Hematopoietic multipotent progenitor cell (in vitro differentiated cells): Measurements from ENCODE around the gene FBXL12. TPM values are rescaled to one million over a fixed set of nuclear protein-coding genes. Genes with fewer than 3 reads are reported as not detected.
"Not testable (repeated sequence)": the region's sequence is repeated elsewhere in the genome, so short reads cannot be mapped to it uniquely, and the experiment has no call there.

ENCODE experiments used
- DNase-seq, 3 donors: peaks; one replicate each; pipeline ENCODE4 v3.0.0-alpha.2; 2011 to 2015; ENCODE audit warnings: low read depth in 2 of 3, low spot score in 2 of 3
- total RNA-seq: library from RNA; depleted of rRNA; stranded (reverse); fragments of >200 nt; gene quantifications from one replicate; pipeline ENCODE4 v1.2.3, GENCODE V29; 2012

Gene FBXL12
- total RNA-seq, 1 donor: 31.8 TPM

DNA sequence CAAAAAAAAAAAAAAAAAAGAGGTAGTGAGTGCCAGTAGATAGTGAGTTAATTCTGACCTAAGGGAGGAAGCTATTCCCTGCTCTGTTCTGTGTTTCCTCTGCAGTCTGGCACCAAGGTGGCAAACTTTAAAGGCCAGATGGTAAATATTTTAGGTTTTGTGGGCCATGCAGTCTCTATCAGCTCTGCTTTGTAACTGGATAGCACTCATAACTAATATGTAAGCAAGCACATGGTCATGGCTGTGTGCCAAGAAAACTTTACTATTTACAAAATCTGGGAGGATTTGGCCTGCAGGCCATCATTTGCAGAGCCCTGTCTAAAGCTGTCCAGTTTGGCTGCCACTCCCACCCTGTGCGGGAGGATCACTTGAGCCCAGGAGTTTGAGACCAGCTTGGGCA, 20.5 kb upstream of the FBXL12 start:
- no peak for DNase-seq

DNA sequence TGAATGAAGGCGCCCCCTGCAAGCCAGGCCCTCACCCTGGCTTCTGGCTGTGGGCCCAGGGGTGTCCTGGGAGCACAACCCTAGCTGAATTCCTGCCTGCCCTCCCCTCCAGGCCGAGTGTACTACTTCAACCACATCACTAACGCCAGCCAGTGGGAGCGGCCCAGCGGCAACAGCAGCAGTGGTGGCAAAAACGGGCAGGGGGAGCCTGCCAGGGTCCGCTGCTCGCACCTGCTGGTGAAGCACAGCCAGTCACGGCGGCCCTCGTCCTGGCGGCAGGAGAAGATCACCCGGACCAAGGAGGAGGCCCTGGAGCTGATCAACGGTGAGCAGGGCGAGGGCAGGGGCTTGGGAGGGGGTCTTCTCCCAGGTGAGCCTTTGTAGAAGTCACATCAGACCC, 19.4 kb upstream of the FBXL12 start:
- DNase-seq: no peak

GRCh38 chr19:9836021-9836420, 17.1 kb upstream of the FBXL12 start:
- DNase-seq: no peak

DNA sequence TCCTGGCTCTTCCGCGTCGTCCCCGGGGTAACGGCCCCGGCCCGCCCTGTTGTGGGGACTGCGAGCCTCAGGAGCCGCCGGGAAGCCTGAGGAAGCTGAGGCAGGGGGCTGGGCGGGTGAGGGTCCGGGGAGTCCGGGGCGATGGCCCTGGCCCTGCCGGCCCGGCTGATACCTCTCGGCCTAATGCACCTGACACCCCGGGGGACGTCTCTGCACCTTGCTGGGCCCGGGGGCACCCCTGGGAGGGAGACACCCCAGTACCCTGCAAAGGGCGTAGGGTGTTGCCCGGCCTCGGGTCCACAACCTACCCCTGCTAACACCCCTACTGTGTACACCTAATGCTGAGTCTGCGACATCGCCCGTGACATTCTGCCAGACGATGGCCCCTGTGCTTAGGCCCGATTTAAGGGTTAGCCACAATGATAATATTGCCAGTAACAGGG, 16.6 kb upstream of the FBXL12 start:
- DNase-seq: no peak

DNA sequence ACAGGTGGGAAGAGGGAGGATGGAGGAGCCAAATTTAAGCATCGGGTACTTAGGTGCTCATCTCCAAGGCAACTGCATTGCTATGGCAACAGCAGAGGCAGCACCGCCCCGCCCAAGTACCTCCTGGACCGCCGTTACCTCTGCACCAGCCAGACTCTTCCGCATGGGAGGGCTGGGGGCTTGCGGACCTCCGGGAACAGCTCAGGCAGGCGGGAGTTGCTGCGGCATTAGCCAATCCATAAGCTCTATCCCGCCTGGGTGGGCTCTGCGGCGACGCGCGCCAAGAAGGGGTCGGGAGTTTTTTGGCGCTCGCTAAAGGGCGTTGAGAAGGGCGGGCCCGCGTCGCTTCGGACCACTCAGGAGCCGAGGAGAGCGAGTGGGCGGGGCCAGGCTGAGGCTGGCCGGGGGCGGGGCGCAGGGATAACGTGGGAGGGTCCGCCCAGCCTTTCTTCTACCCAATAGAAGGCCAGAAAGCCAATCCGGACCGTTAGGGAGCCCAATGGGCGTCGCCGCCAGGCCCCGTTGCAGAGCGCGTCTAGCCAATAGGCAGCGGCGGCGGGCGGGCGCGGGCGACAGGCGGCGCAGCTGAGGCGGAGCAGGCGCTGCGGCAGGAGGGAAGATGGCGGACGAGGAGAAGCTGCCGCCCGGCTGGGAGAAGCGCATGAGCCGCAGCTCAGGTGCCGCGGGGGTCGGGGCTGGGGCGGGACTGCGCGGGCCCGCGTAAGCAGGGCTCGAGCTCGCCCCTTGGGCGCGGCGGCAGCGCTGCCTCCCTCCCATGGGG, 16.0 kb upstream of the FBXL12 start, which contains the start of gene PIN1:
Gene PIN1, plus strand, starts transcription at position 593 of the 781 bp plus-strand sequence. Its CDS starts 27 bp downstream, at position 620.
- peak; percentile 98 to 99 (median 99) for DNase-seq

- DNase-seq: no peak
Observed at GRCh38 chr19:9834307-9834725, 15.4 kb upstream of the FBXL12 start.

GRCh38 chr19:9828551-9829063, 9.7 kb upstream of the FBXL12 start:
- no peak for DNase-seq

DNA sequence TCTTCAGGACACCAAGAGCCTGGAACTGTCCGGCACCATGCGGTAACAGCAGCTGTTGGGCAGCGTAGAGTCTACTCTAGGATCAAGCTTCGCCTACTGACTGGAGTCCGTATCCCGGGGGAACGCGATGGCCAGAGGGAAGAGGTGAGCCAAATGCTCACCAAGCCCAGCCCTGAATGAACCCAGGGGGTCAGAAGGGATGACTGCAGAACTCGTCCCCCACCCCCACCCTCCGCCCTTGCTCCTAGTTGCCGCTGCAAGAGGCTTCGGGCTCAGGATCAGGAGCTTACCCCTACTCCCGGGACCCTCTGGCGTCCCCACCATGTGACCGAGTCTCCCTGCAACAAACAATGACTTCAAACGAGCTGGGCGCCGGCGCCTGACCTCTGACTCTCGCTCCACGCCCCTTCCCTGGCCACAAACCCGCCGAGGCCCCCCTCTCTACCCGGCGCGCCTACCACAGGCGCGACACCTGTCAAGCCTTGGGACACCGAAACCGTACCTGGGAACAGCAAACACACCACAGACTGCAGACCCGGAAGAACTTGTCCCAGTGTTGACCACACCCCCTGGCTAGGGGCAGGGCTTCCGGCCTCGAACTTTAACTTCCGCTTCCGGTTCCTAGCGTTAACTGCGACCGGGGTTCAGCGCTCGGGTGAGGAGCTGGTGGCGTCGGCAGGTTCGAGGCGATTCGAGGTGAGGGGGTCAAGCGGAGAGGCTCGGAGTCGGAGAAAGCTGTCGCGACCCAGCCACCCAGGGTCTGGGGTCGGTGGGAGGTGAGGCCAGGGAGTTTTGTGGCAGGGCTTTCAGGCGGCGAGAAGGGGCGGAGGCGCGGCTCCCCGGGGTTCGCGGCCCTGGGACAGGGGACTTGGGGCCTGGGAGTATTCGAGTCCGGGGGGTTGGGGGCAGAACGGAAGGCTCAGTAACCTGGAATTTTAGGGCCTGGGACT, 8.7 kb upstream of the FBXL12 start, which contains the start of gene UBL5:
Gene UBL5, plus strand, starts transcription at position 630 of the 950 bp plus-strand sequence. CDS start 420 bp downstream, outside the sequence.
- DNase-seq: peak; percentile 77 to 91 (median 89)

DNA sequence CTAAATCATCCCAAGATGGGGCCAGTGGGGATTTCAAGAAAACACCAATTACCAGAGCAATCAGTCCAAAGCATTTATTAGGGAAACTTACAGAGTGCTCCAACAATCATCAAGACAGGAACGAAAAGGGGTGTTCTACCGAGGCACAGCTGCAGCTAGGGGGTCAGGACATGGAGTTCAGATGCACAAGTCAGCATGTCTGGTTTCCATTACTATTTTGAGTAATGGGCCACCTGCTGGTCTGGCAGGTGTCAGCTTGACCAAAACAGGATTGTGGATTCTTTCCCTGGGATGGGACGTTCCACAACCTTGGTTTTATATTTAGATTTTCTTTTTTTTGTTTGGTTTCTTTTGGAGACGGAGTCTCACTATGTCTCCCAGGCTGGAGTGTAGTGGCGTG, 4.9 kb upstream of the FBXL12 start:
- no peak for DNase-seq

GRCh38 chr19:9820034-9820433, 1.2 kb upstream of the FBXL12 start:
- DNase-seq: not testable (repeated sequence)

- DNase-seq: no peak
Observed at GRCh38 chr19:9819596-9819909, 674 bp upstream of the FBXL12 start.

- no peak for DNase-seq
Observed at GRCh38 chr19:9818175-9818733, 625 bp downstream of the FBXL12 start.

GRCh38 chr19:9811139-9811538, 7.7 kb downstream of the FBXL12 start:
- no peak for DNase-seq

DNA sequence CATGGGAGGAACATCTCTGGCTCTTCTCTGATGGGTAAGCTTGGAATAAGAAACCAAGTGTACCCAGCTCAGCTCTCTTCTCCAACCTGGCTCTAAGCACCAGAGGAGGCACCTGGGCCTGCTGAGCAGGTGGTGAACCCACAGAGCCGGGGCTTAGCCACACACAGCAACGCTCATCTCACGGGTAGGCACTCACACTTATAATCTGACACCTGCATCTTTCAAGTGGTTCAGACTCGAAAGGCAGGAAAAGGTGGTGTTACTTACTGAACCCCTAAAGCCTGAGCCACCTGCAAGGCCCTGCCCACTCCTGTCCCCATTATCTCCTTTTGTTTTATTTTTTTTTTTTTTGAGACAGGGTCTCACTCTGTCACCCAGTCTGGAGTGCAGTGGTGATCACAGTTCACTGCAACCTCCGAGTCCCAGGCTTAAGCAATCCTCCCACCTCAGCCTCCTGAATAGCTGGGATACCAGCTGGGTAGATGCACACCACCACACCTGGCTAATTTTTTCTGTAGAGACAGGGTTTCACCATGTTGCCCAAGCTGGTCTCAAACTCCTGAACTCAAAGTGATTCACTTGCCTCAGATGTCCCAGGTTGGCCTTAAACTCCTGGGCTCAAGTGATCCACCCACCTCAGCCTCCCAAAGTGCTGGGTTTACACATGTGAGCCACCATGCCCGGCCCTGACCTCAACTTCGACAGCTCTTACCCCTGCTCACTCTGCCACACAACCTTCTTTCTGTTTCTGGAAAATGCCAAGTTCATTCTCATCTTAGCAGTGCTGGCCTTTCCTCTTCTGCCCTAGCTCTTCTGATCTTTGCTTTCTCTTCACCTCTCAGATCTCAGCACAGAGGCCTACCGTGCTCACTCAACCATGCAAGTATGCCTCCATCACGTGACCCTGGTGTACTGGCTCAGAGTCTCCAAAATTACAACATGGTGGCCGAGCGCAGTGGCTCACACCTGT, 9.7 kb downstream of the FBXL12 start:
- DNase-seq: no peak

- no peak for DNase-seq
Observed at GRCh38 chr19:9806803-9807202, 12.1 kb downstream of the FBXL12 start.

- no peak for DNase-seq
Observed at GRCh38 chr19:9801976-9802375, 16.9 kb downstream of the FBXL12 start.

DNA sequence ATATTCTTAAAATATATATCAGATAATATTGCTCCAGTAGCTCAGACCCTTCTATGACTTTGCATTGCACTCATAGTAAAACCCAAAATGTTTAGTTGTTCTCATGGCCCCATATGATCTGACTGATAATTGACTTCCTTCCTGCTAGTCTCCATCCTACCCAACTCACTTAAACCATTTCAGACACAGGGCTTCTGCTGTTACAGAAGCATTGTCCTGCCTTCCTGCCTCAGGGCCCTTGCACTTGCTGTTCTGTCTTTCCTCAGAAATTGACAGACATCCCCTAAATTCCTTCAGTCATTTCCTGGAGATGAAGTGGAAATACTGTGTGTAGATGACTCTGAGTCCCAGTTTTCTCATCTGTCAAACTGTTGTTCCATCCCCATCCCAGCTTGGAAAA, 19.7 kb downstream of the FBXL12 start:
- no peak for DNase-seq

- DNase-seq: no peak
Observed at GRCh38 chr19:9797871-9798270, 21.0 kb downstream of the FBXL12 start.

- DNase-seq: peak; percentile 73 to 96 (median 90)
Observed at GRCh38 chr19:9796113-9796773, 22.6 kb downstream of the FBXL12 start.
